Astrocyte of the spinal cord (primary cell): ENCODE data around the gene PTPN13.

Source experiments
- DNase-seq: peaks from one replicate; pipeline ENCODE4 v3.0.0; 2011; ENCODE audit warnings: low read depth, low spot score
- H3K4me3 ChIP-seq: 2 replicates; pipeline ENCODE4 v1.5.1; 2011; ENCODE audit warnings: low read depth, mild to moderate bottlenecking, low read length, moderate library complexity
- in situ Hi-C: cut with HindIII; loops from 2 replicates; pipeline ENCODE4 v1.10.0; 2017; ENCODE audit warnings: low sequenced_read_pairs
- TF ChIP-seq, protein P1 (sequence below): IDR thresholded peaks from 2 replicates; pipeline ENCODE4 v1.5.1; 2012; ENCODE audit warnings: low read depth, mild to moderate bottlenecking, low read length, inconsistent platforms

PTPN13 gene

DNA sequence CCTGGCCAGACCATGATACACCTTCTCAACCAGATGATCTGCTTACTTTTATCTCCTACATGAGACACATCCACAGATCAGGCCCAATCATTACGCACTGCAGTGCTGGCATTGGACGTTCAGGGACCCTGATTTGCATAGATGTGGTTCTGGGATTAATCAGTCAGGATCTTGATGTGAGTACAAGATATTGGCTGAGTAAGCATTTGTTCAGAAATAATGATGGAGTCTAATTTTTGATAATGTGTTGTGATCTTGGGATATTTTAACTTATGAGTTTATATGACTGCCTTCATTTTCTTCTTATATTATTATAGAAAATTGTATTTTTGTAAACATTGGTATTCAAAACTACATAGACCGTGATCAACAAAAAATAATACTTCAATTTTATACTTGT is 215.7 kb downstream of the PTPN13 start:
- no peak for DNase-seq

GRCh38 chr4:86810847-86811246 is 216.7 kb downstream of the PTPN13 start:
- TF ChIP-seq, protein P1, sequence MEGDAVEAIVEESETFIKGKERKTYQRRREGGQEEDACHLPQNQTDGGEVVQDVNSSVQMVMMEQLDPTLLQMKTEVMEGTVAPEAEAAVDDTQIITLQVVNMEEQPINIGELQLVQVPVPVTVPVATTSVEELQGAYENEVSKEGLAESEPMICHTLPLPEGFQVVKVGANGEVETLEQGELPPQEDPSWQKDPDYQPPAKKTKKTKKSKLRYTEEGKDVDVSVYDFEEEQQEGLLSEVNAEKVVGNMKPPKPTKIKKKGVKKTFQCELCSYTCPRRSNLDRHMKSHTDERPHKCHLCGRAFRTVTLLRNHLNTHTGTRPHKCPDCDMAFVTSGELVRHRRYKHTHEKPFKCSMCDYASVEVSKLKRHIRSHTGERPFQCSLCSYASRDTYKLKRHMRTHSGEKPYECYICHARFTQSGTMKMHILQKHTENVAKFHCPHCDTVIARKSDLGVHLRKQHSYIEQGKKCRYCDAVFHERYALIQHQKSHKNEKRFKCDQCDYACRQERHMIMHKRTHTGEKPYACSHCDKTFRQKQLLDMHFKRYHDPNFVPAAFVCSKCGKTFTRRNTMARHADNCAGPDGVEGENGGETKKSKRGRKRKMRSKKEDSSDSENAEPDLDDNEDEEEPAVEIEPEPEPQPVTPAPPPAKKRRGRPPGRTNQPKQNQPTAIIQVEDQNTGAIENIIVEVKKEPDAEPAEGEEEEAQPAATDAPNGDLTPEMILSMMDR, result no peak
- no peak overlapping the region for H3K4me3 ChIP-seq
- DNase-seq, result peak; percentile 14
- in situ Hi-C loops, result no loop called here

More for the DNA sequence above, 215.7 kb downstream of the PTPN13 start:
- H3K4me3 ChIP-seq, result no peak overlapping the region
- in situ Hi-C loops, result no loop called here
- TF ChIP-seq, protein P1, result no peak

GRCh38 chr4:86815653-86816052 is 221.5 kb downstream of the PTPN13 start:
- TF ChIP-seq, protein P1, result no peak

DNA sequence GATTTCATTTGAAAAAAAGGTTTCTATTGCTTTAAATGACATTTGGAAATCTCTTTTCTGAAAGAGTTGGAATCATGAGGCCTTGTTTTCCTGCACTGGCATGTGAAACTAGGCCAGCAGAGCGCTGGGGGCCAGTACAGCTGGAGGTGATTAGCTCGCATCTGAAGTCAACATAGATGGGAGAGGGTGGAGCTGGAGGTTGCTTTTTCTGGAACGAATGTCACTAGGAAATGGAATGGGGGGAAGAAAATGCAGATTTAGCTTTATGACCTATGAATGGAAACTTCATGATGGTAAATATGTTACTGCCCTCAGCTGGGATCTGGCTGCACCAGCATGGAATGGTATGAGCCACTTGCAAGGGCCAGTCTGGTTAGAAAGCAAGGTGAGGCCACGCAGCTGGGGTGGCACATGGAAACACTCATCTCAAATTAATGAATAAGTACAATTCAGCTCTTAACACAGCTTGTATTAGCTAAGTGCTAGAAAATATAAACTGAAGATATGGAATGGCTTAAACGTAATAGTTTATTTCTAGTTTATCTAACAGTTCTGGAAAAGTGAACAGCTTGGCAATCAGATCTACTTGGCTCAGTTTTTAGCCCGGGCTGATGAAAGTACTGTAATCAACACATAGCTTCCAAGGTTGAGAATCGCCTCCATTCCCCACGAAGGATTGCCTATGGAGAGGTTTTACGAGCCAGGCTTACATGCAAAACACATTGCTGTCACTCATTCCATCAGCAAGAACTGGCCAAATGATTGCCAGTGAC is 222.6 kb downstream of the PTPN13 start:
- in situ Hi-C loops, result no loop called here
- TF ChIP-seq, protein P1, result no peak
- no peak overlapping the region for H3K4me3 ChIP-seq
- DNase-seq, result no peak

More at GRCh38 chr4:86815653-86816052, 221.5 kb downstream of the PTPN13 start:
- no peak for DNase-seq
- no peak overlapping the region for H3K4me3 ChIP-seq
- in situ Hi-C loops, result no loop called here

DNA sequence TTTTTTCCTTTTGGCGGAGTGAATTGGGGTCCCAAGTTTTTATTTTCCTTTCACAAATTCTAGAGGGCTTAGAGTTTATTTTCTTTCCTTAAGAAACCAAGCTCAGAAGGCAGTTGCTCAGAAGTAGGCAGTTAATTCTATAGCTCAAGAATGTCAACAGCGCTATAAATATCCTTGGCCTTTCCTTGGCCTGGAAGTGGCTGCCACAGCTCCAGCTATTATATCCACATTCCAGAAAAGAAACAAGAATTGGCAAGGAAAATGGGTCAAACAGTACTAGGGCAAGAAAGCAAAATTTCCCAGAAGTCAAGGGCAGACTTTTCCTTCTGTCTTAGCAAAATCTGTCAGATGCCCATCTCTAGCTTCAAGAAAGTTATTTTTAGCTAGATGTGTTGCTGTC is 224.1 kb downstream of the PTPN13 start:
- peak; percentile 49 for DNase-seq
- in situ Hi-C loops, result no loop called here
- H3K4me3 ChIP-seq, result no peak overlapping the region
- TF ChIP-seq, protein P1, result no peak

- DNase-seq, result no peak
- TF ChIP-seq, protein P1, result no peak
Measured at GRCh38 chr4:86818841-86819240, 224.7 kb downstream of the PTPN13 start.

More at GRCh38 chr4:86818841-86819240, 224.7 kb downstream of the PTPN13 start:
- in situ Hi-C loops, result no loop called here
- no peak overlapping the region for H3K4me3 ChIP-seq
